HEK293 (cell line): ENCODE results near the gene DUSP16.

ENCODE experiments used
- CTCF ChIP-seq: fragments of 450-650 bp; formaldehyde crosslinking; IDR thresholded peaks from 2 replicates; pipeline ENCODE4 v1.5.1; 2016; ENCODE audit warnings: missing biosample characterization, missing genetic modification characterization
- RBAK ChIP-seq: fragments of 450-650 bp; formaldehyde crosslinking; IDR thresholded peaks from 2 replicates; pipeline ENCODE4 v1.5.1; 2016; ENCODE audit warnings: missing biosample characterization, missing genetic modification characterization
- REST ChIP-seq: fragments of 450-650 bp; formaldehyde crosslinking; IDR thresholded peaks from 2 replicates; pipeline ENCODE4 v1.5.1; 2016; ENCODE audit warnings: missing biosample characterization, missing genetic modification characterization
- ZNF148 ChIP-seq: fragments of 450-650 bp; formaldehyde crosslinking; IDR thresholded peaks from 2 replicates; pipeline ENCODE4 v1.5.0; 2017; ENCODE audit warnings: missing biosample characterization, missing genetic modification characterization, borderline replicate concordance
- ZNF221 ChIP-seq: fragments of 450-650 bp; formaldehyde crosslinking; IDR thresholded peaks from 2 replicates; pipeline ENCODE4 v1.5.1; 2017; ENCODE audit warnings: missing biosample characterization, missing genetic modification characterization, borderline replicate concordance
- ZNF24 ChIP-seq: fragments of 450-650 bp; formaldehyde crosslinking; IDR thresholded peaks from 2 replicates; pipeline ENCODE4 v1.5.1; 2016; ENCODE audit warnings: missing biosample characterization, missing genetic modification characterization
- ZNF510 ChIP-seq: fragments of 450-650 bp; formaldehyde crosslinking; IDR thresholded peaks from 2 replicates; pipeline ENCODE4 v1.5.1; 2018; ENCODE audit warnings: mild to moderate bottlenecking, missing genetic modification characterization, missing biosample characterization; ENCODE audit not compliant: insufficient replicate concordance

- TF ChIP-seq CTCF (tag by site-specific recombination): no peak
- no peak for TF ChIP-seq ZNF510 (tag by site-specific recombination)
- no peak for TF ChIP-seq RBAK (tag by site-specific recombination)
- TF ChIP-seq ZNF148 (tag by site-specific recombination): no peak
- TF ChIP-seq ZNF221 (tag by site-specific recombination): no peak
- TF ChIP-seq REST (tag by site-specific recombination): no peak
- no peak for TF ChIP-seq ZNF24 (tag by site-specific recombination)
Observed at GRCh38 chr12:12534166-12534866, 28.3 kb downstream of the DUSP16 start.
